Hematopoietic multipotent progenitor cell treated with erythropoietin and hydrocortisone succinate and interleukin-3 and kit ligand, for 4 days (in vitro differentiated cells): ENCODE results near the gene MEIKIN.
"Not testable (repeated sequence)": the region's sequence is repeated elsewhere in the genome, so short reads cannot be mapped to it uniquely, and the experiment has no call there.

Experiments used
- DNase-seq: peaks from one replicate; pipeline ENCODE4 v3.0.0-alpha.2; 2015

Gene MEIKIN

DNA sequence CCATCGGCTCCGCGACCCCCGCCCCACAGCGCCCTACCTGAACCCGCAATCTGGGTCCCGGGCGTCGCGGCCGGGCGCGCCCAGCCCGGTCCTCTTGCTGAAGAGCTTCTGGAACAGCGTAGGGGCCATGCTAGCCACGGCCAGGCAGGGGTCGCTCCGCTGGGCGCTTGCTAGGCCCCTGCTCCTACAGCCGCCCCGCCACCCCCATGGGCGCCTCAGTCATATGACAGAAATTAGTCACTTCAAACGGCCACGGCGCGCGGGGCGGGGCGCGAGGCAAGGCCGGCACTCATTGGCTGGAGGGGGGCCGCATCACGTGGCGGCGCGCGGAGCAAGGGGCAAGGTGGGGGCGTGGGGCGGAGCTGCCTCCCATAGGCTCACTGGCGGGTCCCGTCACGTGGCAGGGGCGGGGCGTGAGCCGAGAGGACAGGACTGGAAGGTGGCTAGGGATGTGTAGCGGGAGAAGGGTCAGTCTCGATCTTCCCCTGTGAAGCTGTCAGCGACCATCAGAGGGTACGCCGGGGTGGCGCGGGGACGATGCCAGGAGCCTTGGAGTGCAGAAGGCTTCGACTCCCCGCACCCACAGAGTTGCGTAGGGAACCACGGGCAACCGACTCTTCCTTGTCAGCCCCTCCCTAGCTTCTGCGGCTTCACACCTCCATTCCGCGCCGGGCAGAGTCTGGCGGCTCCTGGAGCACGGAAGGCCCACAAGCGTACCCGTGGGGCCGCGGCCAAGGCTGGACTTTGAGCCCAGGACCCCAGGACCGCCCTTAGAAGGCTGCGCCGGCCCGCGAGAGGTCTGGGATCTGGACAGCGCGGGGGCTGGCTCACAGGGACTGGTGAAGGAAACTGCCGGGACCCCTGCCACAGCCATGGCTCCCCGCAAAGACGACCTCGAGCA lies 148.4 kb downstream of the MEIKIN start, which contains the start of gene FNIP1:
TSS of gene FNIP1 (minus strand) at position 225 of the 901 bp plus-strand sequence. CDS start at position 129, 96 bp downstream.
- DNase-seq = peak; percentile 99

DNA sequence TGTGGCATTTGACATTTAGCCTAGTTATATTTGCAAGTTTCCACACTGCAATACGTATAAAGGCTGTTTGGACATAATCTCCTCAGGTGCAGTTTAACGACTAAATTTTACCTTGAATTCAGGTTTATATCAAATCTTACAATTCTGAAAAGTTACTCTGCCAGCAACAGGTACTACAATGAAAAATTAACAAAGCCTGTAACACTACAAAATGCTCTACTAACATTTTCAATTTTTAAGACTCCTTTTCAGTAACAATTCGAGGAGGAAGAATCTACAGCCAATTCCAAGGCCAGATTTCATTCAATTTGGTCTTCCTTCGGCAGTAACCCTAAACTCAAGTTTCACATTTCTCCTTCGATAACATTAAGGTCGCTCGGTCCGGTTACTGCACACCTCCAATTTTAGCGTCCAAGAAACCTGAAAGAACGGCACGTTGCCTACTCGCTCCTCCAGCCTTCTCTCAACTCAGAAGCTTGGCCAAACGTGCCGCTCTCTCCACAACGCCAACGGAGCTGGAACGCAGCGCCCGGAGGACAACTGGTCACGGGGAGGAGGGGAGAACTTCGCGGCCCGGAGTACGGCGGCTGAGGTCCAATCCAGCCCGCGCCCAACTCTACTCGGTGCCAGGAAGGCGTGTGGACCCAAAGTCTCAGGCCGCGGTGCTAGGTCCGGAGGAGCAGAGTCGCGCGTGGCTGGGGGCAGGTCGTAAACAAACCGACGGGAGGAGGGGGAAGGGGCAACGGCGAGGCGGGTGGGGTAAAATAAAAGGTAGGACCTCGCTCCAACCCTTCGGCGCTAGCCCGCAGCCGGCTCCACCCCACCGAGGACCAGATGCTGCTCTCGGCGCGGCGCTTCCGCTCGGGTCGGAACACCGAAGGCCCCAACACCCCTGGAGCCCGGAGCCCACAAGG lies 149.3 kb downstream of the MEIKIN start:
- peak; percentile 69 for DNase-seq

DNA sequence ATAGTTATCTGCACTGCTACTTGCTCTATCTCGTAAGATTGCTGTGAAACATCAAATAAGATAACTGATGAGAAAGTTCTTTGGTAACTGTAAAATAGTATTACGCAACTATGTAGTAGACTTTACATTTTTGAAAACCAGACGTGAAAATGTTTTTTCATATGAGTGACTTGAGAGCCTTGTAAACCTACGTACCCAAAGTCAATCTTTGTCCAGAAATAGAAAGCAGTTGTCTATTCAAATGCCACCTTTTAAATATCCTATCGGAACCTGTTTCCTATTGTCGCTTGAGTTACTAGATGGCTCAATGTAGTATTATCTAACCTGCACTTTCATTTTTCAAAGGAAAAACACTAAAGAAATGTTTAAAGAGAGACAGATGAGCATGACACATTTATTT lies 150.2 kb downstream of the MEIKIN start:
- peak; percentile 41 for DNase-seq

DNA sequence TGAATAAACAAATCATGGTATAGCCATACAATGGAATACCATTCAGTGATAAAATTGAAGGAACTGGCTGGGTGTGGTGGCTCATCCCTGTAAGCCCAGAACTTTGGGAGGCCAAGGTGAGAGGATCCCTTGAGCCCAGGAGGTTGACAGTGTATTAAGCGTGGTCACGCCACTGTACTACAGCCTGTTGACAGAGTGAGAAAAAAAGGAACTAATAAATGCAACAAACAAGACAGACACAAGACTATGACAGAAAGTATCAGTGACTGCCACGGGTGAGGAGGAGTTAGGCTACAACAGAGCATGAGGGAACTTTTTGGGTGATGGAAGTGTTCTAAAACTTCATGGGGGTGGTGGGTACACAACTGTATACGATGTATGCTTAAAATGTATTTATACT lies 150.9 kb downstream of the MEIKIN start:
- DNase-seq = peak; percentile 70

DNA sequence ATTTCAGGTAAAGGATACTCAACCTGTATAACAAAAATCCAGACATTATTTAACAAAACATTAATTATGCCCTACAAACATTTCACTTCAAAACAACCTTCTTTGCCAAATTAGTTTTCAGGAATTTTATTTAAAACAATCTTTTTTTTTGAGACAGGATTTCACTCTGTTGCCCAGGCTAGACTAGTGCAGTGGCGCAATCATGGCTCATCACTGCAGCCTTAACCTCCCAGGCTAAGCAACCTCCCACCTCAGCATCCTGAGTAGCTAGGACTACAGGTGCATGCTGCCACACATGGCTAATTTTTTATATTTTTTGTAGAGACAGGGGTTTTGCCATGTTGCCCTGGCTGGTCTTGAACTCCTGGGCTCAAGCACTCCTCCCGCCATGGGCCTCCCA lies 152.6 kb downstream of the MEIKIN start:
- DNase-seq = no peak

DNA sequence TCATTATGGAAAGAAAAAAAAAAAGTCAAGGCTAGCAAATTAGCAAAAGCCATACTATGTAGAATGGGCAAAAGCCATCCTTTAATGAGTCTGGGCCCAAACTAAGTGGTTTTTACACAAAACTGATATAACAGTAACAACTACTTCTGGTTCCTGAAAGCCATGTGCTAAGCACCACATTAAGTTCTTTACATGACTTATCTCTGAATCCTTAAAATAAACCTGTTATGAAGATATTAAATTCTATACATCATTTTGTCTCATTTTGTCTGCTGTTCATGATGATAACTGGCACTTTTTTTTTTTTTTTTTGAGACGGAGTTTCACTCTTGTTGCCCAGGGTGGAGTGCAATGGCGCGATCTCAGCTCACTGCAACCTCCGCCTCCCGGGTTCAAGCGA lies 153.6 kb downstream of the MEIKIN start:
- peak; percentile 56 for DNase-seq

DNA sequence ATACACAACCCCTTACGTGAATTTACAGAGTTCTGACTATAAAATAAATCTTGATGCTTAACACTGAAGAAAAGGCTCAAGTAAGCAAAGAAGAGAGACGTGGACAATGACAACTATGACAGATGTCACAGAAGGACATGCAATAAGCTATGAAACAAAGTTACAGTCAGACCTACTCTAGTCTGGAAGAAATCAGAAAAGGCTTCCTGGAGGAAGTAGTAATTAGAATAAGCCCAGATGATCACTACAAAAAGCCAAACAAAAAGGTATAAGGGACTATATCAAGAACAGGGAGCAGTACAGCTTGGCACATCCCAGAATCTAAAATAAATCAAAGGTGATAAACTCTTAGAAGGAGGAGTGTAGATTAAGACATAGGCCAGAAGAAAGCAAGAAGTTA lies 154.9 kb downstream of the MEIKIN start:
- no peak for DNase-seq

DNA sequence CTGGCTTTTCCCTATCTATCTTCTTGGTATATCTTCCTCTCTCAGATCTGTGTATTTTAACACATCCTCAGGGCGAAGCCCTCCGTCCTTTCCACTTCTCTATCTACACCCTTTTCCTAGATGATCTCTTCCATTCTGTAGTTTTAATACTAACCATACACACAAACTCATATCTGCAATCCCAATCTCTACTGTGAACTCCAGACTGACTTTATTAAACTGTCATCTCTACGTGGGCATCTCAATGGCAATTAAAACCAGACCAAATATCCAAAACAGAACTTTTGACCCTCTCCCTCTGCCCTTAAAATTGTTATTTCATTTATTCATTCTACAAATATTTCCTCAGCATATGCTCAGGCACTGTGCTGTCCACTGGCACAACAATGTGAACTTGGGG lies 155.7 kb downstream of the MEIKIN start:
- DNase-seq = no peak

DNA sequence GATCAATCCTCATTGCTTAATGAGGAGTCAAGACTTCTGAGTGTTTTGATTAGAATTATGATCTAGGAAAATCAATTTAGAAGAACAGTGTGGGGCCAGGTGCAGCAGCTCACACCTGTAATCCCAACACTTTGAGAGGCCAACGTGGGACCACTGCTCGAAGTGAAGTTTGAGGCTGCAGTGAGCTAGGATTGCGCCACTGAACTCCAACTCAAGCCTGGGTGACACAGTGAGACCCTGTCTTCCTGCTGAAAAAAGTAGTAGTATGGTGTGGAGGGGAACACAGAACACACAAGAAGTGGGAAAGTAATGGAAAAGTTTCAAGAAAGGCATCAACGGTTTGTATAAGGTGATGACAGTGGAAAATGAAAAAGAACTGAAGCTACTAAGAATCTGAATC lies 157.7 kb downstream of the MEIKIN start:
- DNase-seq = no peak

DNA sequence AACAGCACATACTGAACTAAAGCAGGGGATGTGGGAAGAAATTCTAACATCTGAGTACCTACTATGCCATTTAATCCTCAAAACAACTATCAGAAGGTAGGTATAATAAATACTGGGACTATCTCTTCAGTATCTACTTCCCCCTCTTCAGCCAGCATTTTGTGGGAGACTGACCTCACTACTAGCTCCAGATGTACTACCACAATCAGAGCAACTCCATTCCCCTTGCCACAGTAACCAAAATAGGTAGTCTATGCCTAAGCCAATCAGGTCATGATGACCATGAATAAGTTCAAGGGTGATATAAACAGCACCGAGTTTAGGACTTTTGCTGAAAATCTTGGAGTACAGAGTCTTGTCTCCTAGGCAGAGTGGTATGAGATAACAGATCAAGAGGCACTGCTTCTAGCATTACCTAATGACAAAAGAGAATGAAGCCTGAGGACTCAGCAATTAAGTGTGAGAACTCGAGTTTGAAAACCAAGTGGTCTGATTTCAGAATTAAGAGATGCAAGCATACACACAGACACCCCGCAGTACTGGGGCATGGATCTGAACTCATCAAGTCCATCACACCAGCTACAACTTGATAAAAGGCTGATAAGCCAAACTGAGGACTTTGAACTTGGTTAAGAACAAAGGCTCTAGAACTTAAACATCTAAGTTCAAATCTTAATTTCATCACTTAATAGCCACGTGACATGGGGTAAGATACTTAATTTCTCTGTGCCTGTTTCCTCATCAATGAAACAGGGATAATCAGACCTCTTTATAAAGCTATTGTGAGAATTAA lies 158.4 kb downstream of the MEIKIN start:
- DNase-seq = no peak

DNA sequence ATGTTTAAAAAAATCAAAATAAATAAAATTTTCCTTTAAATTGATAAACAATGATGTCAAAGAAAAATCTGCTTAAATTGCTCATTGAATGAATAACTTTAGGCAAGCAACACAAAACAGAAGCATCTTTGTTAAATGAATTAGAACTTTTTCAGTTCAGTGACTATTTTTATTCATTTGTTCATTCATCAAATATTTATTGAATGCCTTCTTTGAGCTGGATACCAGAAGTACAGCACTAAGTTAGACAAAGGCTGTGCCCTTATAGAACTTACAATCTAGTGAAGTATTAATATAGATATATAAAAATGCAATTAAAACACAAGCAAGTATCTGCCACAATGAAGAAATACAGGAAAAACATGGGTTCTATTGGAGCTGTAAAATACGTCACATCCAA lies 159.4 kb downstream of the MEIKIN start:
- no peak for DNase-seq

DNA sequence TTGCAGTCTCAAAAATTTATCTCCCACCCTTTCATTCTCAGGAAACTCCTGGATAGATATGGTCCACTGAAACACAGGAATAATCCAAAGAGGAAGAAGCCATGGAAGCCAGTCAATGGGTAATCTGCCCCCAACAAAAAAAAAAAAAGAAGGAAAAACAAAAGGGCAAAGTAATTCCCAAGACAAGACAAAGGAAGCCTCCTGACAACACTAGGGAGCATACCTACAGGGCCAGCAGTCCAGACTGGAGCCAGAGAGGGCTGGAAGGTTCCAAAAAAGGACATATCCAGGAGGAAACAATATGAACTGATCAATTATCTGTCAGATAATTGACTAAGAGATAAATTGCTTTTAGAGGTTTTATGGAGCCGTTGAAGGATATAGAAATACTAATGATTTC lies 161.6 kb downstream of the MEIKIN start:
- no peak for DNase-seq

DNA sequence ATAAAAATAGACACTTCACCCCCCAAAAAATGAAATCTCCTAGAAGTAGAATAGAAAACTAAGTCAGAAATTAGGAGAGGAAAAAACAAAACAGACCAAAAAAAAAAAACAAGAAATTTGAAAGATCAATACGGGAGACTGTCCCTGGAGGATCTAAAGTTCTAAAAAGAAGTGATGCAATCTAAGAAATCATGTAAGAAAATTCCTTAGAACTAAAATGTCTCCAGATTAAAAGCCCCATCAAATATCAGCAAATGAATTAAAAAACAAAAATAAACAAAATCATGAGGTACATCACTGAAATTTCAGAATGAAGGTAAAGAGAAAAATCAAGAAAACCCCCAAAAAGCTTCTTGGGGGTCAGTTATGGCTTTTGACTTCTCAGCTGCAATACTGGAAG lies 162.1 kb downstream of the MEIKIN start:
- no peak for DNase-seq

DNA sequence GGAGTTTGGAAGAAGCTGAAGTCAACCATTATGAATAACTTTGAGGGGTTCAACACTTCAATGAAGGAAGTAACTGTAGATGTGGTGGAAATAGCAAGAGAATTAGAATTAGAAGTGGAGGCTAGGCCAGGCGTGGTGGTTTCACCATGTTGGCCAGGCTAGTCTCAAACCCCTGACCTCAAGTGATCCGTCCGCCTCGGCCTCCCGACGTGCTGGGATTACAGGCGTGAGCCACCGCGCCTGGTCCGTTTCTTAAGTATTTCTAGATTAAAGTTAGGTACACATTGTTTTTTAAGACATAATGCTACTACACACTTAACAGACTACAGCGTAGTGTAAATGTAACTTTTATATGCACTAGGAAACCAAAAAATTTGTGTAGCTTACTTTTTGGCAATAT lies 162.7 kb downstream of the MEIKIN start:
- DNase-seq = no peak

DNA sequence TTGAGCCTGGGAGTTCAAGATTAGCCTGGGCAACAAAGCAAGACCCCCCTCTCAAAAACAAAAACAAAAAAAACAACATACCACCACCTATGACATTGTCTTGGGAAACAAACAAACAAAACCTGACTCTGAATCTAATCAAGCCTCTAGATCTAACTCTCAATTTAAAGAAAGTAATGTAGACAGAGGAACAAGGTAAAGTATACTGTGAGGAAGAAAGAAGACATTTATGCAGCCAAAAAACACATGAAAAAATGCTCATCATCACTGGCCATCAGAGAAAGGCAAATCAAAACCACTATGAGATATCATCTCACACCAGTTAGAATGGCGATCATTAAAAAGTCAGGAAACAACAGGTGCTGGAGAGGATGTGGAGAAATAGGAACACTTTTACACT lies 167.3 kb downstream of the MEIKIN start:
- DNase-seq = not testable (repeated sequence)

DNA sequence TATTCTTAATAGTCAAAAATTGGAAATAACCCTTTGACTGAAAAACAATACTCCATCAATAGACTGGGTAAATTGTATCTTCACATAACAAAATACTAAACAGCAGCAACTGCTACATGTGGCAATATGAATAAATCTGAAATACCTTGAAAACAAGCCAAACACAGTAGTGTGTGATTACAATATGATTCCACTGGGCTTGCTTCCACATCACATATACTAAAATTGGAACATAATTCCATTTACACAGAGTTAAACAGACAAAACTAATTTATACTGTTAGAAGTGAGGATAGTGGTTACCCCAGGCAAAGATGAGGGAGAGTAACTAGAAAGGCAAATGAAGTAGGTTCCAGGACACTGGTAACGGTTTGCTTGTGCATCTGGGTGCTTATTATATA lies 169.0 kb downstream of the MEIKIN start:
- no peak for DNase-seq

DNA sequence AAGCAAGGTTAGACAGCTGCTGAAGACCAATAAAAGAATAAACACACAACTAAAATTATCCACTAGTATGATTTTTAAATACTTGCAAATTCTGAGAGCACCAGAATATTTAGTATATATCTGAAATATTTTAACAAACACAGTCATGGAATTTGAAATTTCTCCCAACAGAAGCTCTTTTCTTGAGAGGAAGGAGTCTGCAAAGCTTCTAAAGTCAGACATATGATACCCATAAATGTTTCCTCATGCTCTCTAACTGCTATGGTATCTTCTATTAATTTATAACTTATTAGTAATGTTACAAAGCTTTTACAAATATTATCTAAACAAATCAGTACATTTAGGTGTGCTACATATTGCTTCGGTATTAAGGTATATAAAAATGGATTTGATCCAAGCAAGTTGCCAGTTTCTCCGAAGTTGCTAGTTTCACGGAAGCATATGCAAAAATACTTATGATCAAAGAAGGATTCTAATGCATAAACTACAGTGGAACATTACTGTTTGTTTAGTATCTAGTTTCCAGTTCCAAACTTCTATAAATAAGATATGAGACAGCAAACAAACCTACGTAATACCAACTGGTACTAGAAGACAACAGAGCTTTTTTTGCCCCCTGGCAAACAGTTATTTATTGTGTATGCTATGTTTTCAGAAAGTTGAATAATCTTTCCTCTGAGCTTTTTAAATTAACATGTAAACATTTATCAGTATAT lies 170.7 kb downstream of the MEIKIN start:
- DNase-seq = no peak

DNA sequence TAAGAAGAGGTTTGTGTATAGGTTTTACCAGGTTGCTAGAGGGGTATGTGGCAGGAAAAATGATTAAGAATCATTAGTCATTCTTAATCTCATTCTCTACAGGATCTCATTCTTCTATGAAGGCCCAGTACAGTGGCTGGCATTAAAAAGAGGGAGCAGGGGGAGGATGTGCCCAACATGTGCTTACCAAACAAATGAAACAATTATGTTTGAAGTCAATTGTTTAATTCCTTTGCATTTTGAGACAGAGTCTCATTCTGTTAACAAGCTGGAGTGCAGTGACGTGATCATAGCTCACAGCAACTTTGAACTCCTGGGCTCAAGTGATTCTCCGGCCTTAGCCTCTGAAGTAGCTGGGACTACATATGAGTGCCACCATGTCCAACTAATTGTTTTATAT lies 171.7 kb downstream of the MEIKIN start:
- peak; percentile 39 for DNase-seq

DNA sequence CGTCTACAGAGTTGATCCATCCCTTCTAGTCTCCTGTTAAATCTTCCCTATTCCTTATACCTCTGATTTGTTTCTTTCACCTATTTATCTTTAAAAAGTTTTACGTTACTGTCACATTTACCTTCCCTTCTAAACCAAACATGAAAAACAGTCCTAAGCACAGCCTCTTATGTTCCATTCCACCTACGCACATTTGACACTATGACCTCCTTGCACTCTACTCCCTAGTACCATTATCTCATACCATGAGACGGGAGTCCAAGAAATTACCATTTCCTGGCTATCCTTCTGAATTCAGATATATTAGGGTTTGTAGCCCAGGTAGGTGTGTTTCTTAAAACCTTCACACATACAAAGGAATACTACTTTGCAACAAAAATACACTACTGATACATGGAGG lies 173.8 kb downstream of the MEIKIN start:
- DNase-seq = no peak

DNA sequence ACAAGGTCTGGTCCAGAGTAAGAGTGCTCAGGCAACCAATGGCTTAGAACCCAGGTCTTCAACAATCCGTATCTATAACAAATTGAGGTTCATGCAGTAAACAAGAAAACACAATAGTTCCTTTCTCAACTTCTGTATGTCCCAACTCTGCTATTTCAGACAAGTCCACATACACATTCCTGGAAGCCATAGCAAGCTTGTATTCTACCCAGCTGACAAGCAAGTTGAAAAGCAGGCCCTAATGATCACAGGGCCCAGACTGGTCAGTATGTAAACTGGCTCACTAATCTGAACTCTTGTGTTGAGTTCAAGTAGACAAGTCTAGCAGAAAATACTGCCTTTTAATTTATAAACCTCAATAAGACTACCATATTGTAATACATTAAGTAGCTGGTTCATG lies 175.5 kb downstream of the MEIKIN start:
- DNase-seq = no peak

DNA sequence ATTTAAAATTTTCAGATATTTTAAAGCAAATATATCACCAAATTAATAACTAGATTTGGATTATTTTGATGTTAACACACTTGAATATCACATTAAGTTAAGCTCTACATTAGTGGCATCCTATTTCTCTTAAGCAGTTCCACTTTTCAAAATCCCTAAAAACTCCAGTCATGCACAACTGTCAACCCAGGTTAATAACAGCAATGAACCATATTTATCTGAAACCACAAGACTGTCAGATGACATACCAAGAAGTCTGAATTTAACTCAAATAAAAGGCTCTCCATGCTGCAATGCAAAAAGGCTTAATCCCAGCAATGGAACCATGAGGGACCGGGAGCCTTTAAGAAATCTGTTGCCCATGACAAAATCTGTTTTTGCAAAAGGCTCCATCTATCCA lies 176.1 kb downstream of the MEIKIN start:
- peak; percentile 51 for DNase-seq

DNA sequence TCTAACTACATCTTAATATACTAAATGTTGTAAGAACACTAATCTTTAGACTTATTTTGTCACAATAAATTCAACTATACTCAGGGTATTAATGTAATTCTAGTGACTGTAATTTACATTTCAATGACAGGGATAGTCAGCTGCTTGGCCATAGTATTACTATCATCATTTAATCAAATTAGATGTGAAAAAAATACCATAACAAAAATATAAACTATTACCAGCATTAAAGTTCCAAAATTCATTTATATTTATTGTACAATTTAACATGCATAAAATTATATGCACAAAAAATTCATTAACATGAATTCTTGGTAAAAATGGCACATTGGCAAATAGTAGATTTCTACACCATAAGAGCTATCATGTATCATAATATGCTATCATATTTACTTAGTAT lies 177.6 kb downstream of the MEIKIN start:
- no peak for DNase-seq
